Neural cell (in vitro differentiated cells): ENCODE data around the gene TMBIM6. TPM values are rescaled to one million over a fixed set of nuclear protein-coding genes. Genes with fewer than 3 reads are reported as not detected.
"Not testable (repeated sequence)": the region's sequence is repeated elsewhere in the genome, so short reads cannot be mapped to it uniquely, and the experiment has no call there.

ENCODE experiments used
- H2AFZ ChIP-seq: fragments of 200-600, 300-800 bp; sonication (generic), shearing (Covaris generic); 2 replicates; pipeline ENCODE4 v1.6.0; 2014; ENCODE audit warnings: low read depth, mild to moderate bottlenecking, antibody characterized with exemption, low read length, moderate library complexity
- H3F3A ChIP-seq: fragments of 200-600 bp; shearing (Covaris generic); 2 replicates; pipeline ENCODE4 v1.6.1; 2016; ENCODE audit warnings: mild to moderate bottlenecking, moderate library complexity, mixed read lengths, antibody characterized with exemption, low read length; ENCODE audit not compliant: insufficient read depth, poor library complexity, severe bottlenecking
- H3K27ac ChIP-seq: fragments of 200-600, 300-800 bp; sonication (generic), shearing (Covaris generic); 2 replicates; pipeline ENCODE4 v1.5.1; 2014; ENCODE audit warnings: mild to moderate bottlenecking, low read length, moderate library complexity
- H3K27me3 ChIP-seq: fragments of 300-800, 200-600 bp; sonication (generic), shearing (Covaris generic); 2 replicates; pipeline ENCODE4 v1.6.0; 2014; ENCODE audit warnings: mild to moderate bottlenecking, low read depth, low read length, moderate library complexity; ENCODE audit not compliant: insufficient read depth
- H3K36me3 ChIP-seq: fragments of 300-800, 200-600 bp; sonication (generic), shearing (Covaris generic); 2 replicates; pipeline ENCODE4 v1.5.1; 2014; ENCODE audit warnings: mild to moderate bottlenecking, antibody characterized with exemption, low read length, moderate library complexity; ENCODE audit not compliant: insufficient read depth
- H3K4me2 ChIP-seq: fragments of 300-800, 200-600 bp; sonication (generic), shearing (Covaris generic); 2 replicates; pipeline ENCODE4 v1.6.0; 2014; ENCODE audit warnings: mild to moderate bottlenecking, low read length
- H3K4me3 ChIP-seq: fragments of 300-800, 200-600 bp; sonication (generic), shearing (Covaris generic); 2 replicates; pipeline ENCODE4 v1.5.1; 2014; ENCODE audit warnings: mild to moderate bottlenecking, low read length, moderate library complexity
- H3K79me2 ChIP-seq: fragments of 200-600 bp; shearing (Covaris generic); replicated peaks from 2 replicates; pipeline ENCODE4 v1.6.0; 2014; ENCODE audit warnings: mild to moderate bottlenecking, low read length, moderate library complexity; ENCODE audit not compliant: insufficient read depth
- H3K9ac ChIP-seq: fragments of 300-800, 200-600 bp; sonication (generic), shearing (Covaris generic); 2 replicates; pipeline ENCODE4 v1.6.1; 2016; ENCODE audit warnings: mild to moderate bottlenecking, low read length, mixed read lengths
- H3K9me2 ChIP-seq: fragments of 200-600 bp; shearing (Covaris generic); 2 replicates; pipeline ENCODE4 v1.6.1; 2016; ENCODE audit warnings: mild to moderate bottlenecking, low read length, mixed read lengths; ENCODE audit not compliant: insufficient read depth
- H3K9me3 ChIP-seq: fragments of 200-600, 300-800 bp; sonication (generic), shearing (Covaris generic); 2 replicates; pipeline ENCODE4 v1.6.1; 2016; ENCODE audit warnings: mild to moderate bottlenecking, mixed run types, low read length, moderate library complexity, mixed read lengths
- H4K20me1 ChIP-seq: fragments of 200-600 bp; shearing (Covaris generic); 2 replicates; pipeline ENCODE4 v1.6.1; 2016; ENCODE audit warnings: mild to moderate bottlenecking, mixed run types; ENCODE audit not compliant: insufficient read depth
- CTCF ChIP-seq: fragments of 450-650 bp; IDR thresholded peaks from 2 replicates; pipeline ENCODE4 v1.5.1; 2014; ENCODE audit warnings: antibody characterized with exemption, mild to moderate bottlenecking, moderate library complexity; ENCODE audit not compliant: poor library complexity, severe bottlenecking
- EP300 ChIP-seq: fragments of 450-650 bp; conservative IDR thresholded peaks from 2 replicates; pipeline ENCODE4 v1.6.1; 2014; ENCODE audit warnings: antibody characterized with exemption, mild to moderate bottlenecking, moderate library complexity; ENCODE audit not compliant: poor library complexity, severe bottlenecking
- EZH2 ChIP-seq: fragments of 200-600, 300-800 bp; shearing (Covaris generic), sonication (generic); IDR thresholded peaks from 2 replicates; pipeline ENCODE4 v1.6.1; 2014; ENCODE audit warnings: antibody characterized with exemption, low read length, borderline replicate concordance, mild to moderate bottlenecking; ENCODE audit not compliant: insufficient read depth, poor library complexity, severe bottlenecking
- MXI1 ChIP-seq: fragments of 450-650 bp; conservative IDR thresholded peaks from 2 replicates; pipeline ENCODE4 v1.6.1; 2014; ENCODE audit warnings: antibody characterized with exemption, mild to moderate bottlenecking; ENCODE audit not compliant: poor library complexity, severe bottlenecking
- POLR2AphosphoS5 ChIP-seq: IDR thresholded peaks from 2 replicates; pipeline ENCODE4 v1.6.1; 2012
- RAD21 ChIP-seq: fragments of 450-650 bp; conservative IDR thresholded peaks from 2 replicates; pipeline ENCODE4 v1.6.1; 2014; ENCODE audit warnings: antibody characterized with exemption, mild to moderate bottlenecking, moderate library complexity
- REST ChIP-seq: IDR thresholded peaks from 2 replicates; pipeline ENCODE4 v1.6.1; 2012; ENCODE audit warnings: borderline replicate concordance
- SMC3 ChIP-seq: fragments of 450-650 bp; conservative IDR thresholded peaks from 2 replicates; pipeline ENCODE4 v1.6.1; 2014; ENCODE audit warnings: antibody characterized with exemption, mild to moderate bottlenecking, moderate library complexity; ENCODE audit not compliant: poor library complexity
- TAF1 ChIP-seq: IDR thresholded peaks from 2 replicates; pipeline ENCODE4 v1.6.1; 2012; ENCODE audit warnings: low read depth
- polyA plus RNA-seq: library from polyadenylated mRNA; depleted of rRNA; stranded (reverse); fragments of >200 nt; gene quantifications from 2 replicates; pipeline ENCODE4 v1.2.3, GENCODE V29; 2014

Gene TMBIM6
- polyA plus RNA-seq, 1 donor from 2014 or later = 308 TPM

- H3K36me3 ChIP-seq = no peaks in the 10 kb centered on the region
- no peak for TF ChIP-seq CTCF
- TF ChIP-seq TAF1 = no peak
- TF ChIP-seq SMC3 = no peak
- no peak for TF ChIP-seq REST
- TF ChIP-seq EZH2 = no peak
- no peak for TF ChIP-seq MXI1
- TF ChIP-seq RAD21 = no peak
- TF ChIP-seq POLR2AphosphoS5 = no peak
- no peak for TF ChIP-seq EP300
Measured at GRCh38 chr12:49730568-49731101, 10.7 kb upstream of the TMBIM6 start.

GRCh38 chr12:49733219-49734017 is 7.9 kb upstream of the TMBIM6 start:
- Histone ChIP-seq H3K79me2 (no peaks in the 10 kb centered on the region), H3K27ac (no peak overlapping the region), H2AFZ (no peak overlapping the region), H4K20me1 (no peaks in the 10 kb centered on the region), H3K9me3 (no peaks in the 10 kb centered on the region), H3K4me3 (no peak overlapping the region), H3K9me2 (no peaks in the 10 kb centered on the region), H3K4me2 (no peak overlapping the region), H3F3A (no peaks in the 10 kb centered on the region), H3K27me3 (no peaks in the 10 kb centered on the region), H3K9ac (no peak overlapping the region), H3K36me3 (no peaks in the 10 kb centered on the region)
- TF ChIP-seq SMC3 (no peak), REST (no peak), CTCF (no peak), MXI1 (no peak), POLR2AphosphoS5 (no peak), RAD21 (no peak), EZH2 (no peak)

More at GRCh38 chr12:49730568-49731101, 10.7 kb upstream of the TMBIM6 start:
- H3K79me2 ChIP-seq = no peaks in the 10 kb centered on the region
- H3F3A ChIP-seq = no peaks in the 10 kb centered on the region
- H3K9me2 ChIP-seq = no peaks in the 10 kb centered on the region
- no peak overlapping the region for H3K27ac ChIP-seq
- no peaks in the 10 kb centered on the region for H3K9me3 ChIP-seq
- H4K20me1 ChIP-seq = no peaks in the 10 kb centered on the region
- no peak overlapping the region for H3K4me2 ChIP-seq
- H3K4me3 ChIP-seq = no peak overlapping the region
- no peaks in the 10 kb centered on the region for H3K27me3 ChIP-seq
- no peak overlapping the region for H3K9ac ChIP-seq
- H2AFZ ChIP-seq = no peak overlapping the region

GRCh38 chr12:49734900-49735299 is 6.5 kb upstream of the TMBIM6 start:
- not testable (repeated sequence) for H3K36me3 ChIP-seq, H3K27ac ChIP-seq, H4K20me1 ChIP-seq, H3K9me2 ChIP-seq, H2AFZ ChIP-seq, H3F3A ChIP-seq, H3K27me3 ChIP-seq, H3K9me3 ChIP-seq, H3K4me3 ChIP-seq, H3K79me2 ChIP-seq, H3K9ac ChIP-seq, H3K4me2 ChIP-seq
